ENCODE measurements around the gene RRP7A.

DNA sequence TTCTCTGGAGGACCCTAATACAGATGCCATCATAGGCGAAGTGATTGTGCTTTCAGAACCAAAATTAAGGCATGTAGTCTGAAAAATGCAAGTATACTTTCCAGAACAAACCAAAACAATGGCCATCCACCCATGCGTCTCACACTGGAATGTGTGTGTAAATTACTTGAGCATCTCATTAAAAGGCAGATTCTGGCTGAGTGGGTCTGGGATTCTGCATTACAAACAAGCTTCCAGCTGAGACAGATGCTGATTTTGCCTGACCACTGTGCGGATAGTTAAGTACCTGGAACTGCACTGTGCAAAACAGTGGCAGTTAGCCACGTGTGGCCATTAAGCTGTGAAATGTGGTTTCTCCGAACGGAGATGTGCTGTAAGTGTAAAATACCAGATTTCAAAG lies 26.2 kb downstream of the RRP7A start:
- TF ChIP-seq YY1 (IDR thresholded peaks at IDR 0.05; ENCODE audit: insufficient read depth, insufficient read length), result no peak
- TF ChIP-seq ZNF274 (IDR thresholded peaks at IDR 0.05; ENCODE audit: low read depth, low read length), result no peak

All from NT2/D1 (cell line).